Measurements from ENCODE around the gene CENPX. TPM values are rescaled to one million over a fixed set of nuclear protein-coding genes. Genes with fewer than 3 reads are reported as not detected.

The CENPX gene
- total and polyA plus RNA-seq, 12 donors = 11.2 to 75.9 (median 47.9) TPM

DNA sequence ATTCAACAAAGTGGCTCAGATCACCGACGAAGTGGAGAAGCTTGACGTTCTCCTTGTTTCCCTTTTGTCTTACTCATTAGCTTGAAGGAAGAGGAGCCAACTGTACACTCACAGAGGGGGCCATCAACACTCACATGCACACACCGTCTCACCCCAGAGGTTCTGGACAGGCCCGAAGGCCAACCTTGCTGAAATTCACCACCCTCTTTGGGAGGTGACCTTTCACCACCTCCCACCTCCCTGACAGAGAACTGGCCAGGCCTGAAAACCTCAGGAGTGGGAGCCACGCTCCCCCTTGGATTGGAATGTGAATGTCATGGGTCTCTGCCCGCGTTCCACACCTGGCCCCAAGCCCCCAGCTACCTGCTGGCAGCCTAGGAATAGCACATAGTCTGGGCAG lies 12.8 kb upstream of the CENPX start:
- Histone ChIP-seq H3K27ac (no peak overlapping the region), H3K27me3 (no peaks in the 10 kb centered on the region), H3K36me3 (replicated peaks in 1 of 2) (no peaks in the 10 kb centered on the region), H3K4me3 (no peak overlapping the region), H3K4me1 (replicated peaks in 1 of 2) (peaks cover 14 to 19% of the 10 kb centered on the region in 2 donors), H3K9me3 (replicated peaks in 1 of 3) (no peaks in the 10 kb centered on the region)
- no peak for DNase-seq
- intact Hi-C loops (cut with DNase I) = loop anchor here in 1 of 2 donors (10.0 kb wide), 1 partner anchor 279 kb away; the partner anchor contains the start of gene CD7
- TF ChIP-seq, protein P1, sequence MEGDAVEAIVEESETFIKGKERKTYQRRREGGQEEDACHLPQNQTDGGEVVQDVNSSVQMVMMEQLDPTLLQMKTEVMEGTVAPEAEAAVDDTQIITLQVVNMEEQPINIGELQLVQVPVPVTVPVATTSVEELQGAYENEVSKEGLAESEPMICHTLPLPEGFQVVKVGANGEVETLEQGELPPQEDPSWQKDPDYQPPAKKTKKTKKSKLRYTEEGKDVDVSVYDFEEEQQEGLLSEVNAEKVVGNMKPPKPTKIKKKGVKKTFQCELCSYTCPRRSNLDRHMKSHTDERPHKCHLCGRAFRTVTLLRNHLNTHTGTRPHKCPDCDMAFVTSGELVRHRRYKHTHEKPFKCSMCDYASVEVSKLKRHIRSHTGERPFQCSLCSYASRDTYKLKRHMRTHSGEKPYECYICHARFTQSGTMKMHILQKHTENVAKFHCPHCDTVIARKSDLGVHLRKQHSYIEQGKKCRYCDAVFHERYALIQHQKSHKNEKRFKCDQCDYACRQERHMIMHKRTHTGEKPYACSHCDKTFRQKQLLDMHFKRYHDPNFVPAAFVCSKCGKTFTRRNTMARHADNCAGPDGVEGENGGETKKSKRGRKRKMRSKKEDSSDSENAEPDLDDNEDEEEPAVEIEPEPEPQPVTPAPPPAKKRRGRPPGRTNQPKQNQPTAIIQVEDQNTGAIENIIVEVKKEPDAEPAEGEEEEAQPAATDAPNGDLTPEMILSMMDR (IDR thresholded peaks at IDR 0.05) = no peak
- no peak for TF ChIP-seq POLR2A (IDR thresholded peaks at IDR 0.05)
- WGBS, 4 donors = 89 to 98% (median 95%) methylated on average over 5 to 8 of the region's 8 CpGs

GRCh38 chr17:82034371-82035011 lies 11.8 kb upstream of the CENPX start:
- intact Hi-C loops (cut with DNase I) = loop anchor here in 1 of 2 donors (10.0 kb wide), 1 partner anchor 280 kb away; the partner anchor contains the start of gene CD7
- H3K27me3 ChIP-seq = no peaks in the 10 kb centered on the region
- DNase-seq = no peak
- H3K36me3 ChIP-seq (replicated peaks in 1 of 2) = no peaks in the 10 kb centered on the region
- TF ChIP-seq, protein P1 (IDR thresholded peaks at IDR 0.05) = no peak
- no peak for TF ChIP-seq POLR2A (IDR thresholded peaks at IDR 0.05)
- H3K4me3 ChIP-seq = no peak overlapping the region
- no peaks in the 10 kb centered on the region for H3K9me3 ChIP-seq (replicated peaks in 1 of 3)
- H3K4me1 ChIP-seq (replicated peaks in 1 of 2) = peaks cover 14 to 24% of the 10 kb centered on the region in 2 donors
- no peak overlapping the region for H3K27ac ChIP-seq
- WGBS, 4 donors = 82 to 90% (median 89%) methylated on average over 22 to 23 of the region's 23 CpGs

DNA sequence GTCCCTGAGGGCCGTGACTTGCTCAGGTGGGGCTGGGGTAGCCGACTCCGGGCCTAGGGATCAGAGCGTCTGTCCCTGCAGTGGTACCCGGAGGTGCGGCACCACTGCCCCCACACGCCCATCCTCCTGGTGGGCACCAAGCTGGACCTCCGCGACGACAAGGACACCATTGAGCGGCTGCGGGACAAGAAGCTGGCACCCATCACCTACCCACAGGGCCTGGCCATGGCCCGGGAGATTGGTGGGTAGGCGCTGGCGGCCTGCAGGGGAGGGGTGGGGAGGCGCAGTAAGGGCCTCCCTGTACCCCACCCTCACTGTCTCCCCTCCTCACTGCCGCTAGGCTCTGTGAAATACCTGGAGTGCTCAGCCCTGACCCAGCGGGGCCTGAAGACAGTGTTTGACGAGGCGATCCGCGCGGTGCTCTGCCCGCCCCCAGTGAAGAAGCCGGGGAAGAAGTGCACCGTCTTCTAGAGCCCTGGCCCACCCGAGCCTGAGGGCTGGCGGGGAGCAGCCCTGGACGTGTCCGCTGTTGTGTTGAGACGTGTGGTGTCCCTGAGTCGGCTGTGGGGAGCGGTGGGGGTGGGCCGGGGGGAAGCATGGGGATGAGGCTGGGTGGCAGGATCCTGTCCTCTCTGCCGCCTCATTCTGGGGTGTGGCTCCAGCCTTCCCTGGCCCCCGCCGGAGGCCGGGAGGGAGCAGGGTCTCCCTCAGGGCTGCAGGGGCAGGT lies 10.8 kb upstream of the CENPX start:
- Histone ChIP-seq H3K27me3 (no peaks in the 10 kb centered on the region), H3K4me3 (no peak overlapping the region), H3K4me1 (replicated peaks in 1 of 2) (peaks cover 14 to 24% of the 10 kb centered on the region in 2 donors), H3K36me3 (replicated peaks in 1 of 2) (no peaks in the 10 kb centered on the region), H3K9me3 (replicated peaks in 1 of 3) (no peaks in the 10 kb centered on the region), H3K27ac (no peak overlapping the region)
- intact Hi-C loops (cut with DNase I) = loop anchor here in 1 of 2 donors (10.0 kb wide), 1 partner anchor 281 kb away; the partner anchor contains the start of gene CD7
- 91 to 94% (median 93%) methylated on average over 13 to 38 of the region's 38 CpGs for WGBS, 4 donors
- no peak for DNase-seq
- no peak for TF ChIP-seq POLR2A (IDR thresholded peaks at IDR 0.05)
- TF ChIP-seq, protein P1 (IDR thresholded peaks at IDR 0.05) = no peak

GRCh38 chr17:82031885-82032627 lies 9.4 kb upstream of the CENPX start:
- WGBS, 4 donors = 12 to 43% (median 15%) methylated on average over 9 to 59 of the region's 59 CpGs; no CpG with 5 or more reads in 1 of the 4 donors
- peaks cover 14 to 23% of the 10 kb centered on the region in 2 donors for H3K4me1 ChIP-seq (replicated peaks in 1 of 2)
- H3K27me3 ChIP-seq = no peaks in the 10 kb centered on the region
- TF ChIP-seq, protein P1 (IDR thresholded peaks at IDR 0.05) = no peak
- no peak for TF ChIP-seq POLR2A (IDR thresholded peaks at IDR 0.05)
- no peak for DNase-seq
- H3K27ac ChIP-seq = no peak overlapping the region
- intact Hi-C loops (cut with DNase I) = loop anchor here in 1 of 2 donors (2.0 to 10.0 kb wide), 2 partner anchors 123 to 283 kb away; partner anchors contain the start of gene CD7
- H3K9me3 ChIP-seq (replicated peaks in 1 of 3) = no peaks in the 10 kb centered on the region
- no peaks in the 10 kb centered on the region for H3K36me3 ChIP-seq (replicated peaks in 1 of 2)
- H3K4me3 ChIP-seq = peak overlapping the region in 1 of 4 donors; percentile 46

Measured in adrenal gland (tissue), 12 donors.